ENCODE data around the gene B4GALT2.

- no peak for TF ChIP-seq SRF (IDR thresholded peaks at IDR 0.05; ENCODE audit: low read depth, low read length)
- TF ChIP-seq USF2 (IDR thresholded peaks at IDR 0.05; ENCODE audit: low read length), result no peak
- no peak for TF ChIP-seq ATF3 (IDR thresholded peaks at IDR 0.05; ENCODE audit: insufficient read depth, low read depth, low read length)
- TF ChIP-seq HDAC6 (IDR thresholded peaks at IDR 0.05; ENCODE audit: low read depth, low read length), result no peak
- no peak for TF ChIP-seq EP300 (IDR thresholded peaks at IDR 0.05; ENCODE audit: borderline replicate concordance in 1 of 2, low read depth in 2 of 2, low read length in 2 of 2)
- no peak for TF ChIP-seq EGR1 (IDR thresholded peaks at IDR 0.05; ENCODE audit: borderline replicate concordance, low read depth, low read length)
- TF ChIP-seq CTCF (IDR thresholded peaks at IDR 0.05; ENCODE audit: control extremely low read depth in 1 of 3, insufficient read depth in 1 of 3, low read depth in 1 of 3, low read length in 3 of 3), result no peak
Measured at GRCh38 chr1:44024031-44024902, 45.3 kb downstream of the B4GALT2 start.

All from H1 (cell line).